Measurements from ENCODE around the gene CSGALNACT2.

GRCh38 chr10:43211030-43211429, 72.8 kb downstream of the CSGALNACT2 start:
- TF ChIP-seq CTCF (IDR thresholded peaks at IDR 0.05) (no peak), POLR2AphosphoS5 (IDR thresholded peaks at IDR 0.05; ENCODE audit: low read depth, low read length) (no peak), TCF7L2 (IDR thresholded peaks at IDR 0.05; ENCODE audit: low read depth, low read length) (no peak), REST (IDR thresholded peaks at IDR 0.05; ENCODE audit: insufficient read depth in 1 of 2, low read depth in 2 of 2, low read length in 1 of 2) (no peak), SIN3A (IDR thresholded peaks at IDR 0.05; ENCODE audit: borderline replicate concordance, insufficient read depth, low read depth, low read length) (no peak)

Measured in Panc1 (cell line).